SK-N-SH (cell line): ENCODE measurements around the gene B3GALT5. TPM values are rescaled to one million over a fixed set of nuclear protein-coding genes. Genes with fewer than 3 reads are reported as not detected.

Experiments used
- CTCF ChIA-PET: fragments of 300-600, 350-600 bp; formaldehyde crosslinking; extraction: SDS; loops from one replicate; lab custom pipeline; 2021; lab: Yijun Ruan, JAX
- POLR2A ChIA-PET: fragments of 350-600 bp; sonication (Branson Sonifier 250); formaldehyde crosslinking; extraction: SDS; loops from one replicate; lab custom pipeline; 2020; ENCODE audit warnings: antibody characterized with exemption, inconsistent platforms; lab: Yijun Ruan, JAX
- DNase-seq: peaks from one replicate; pipeline ENCODE4 v3.0.0; 2012
- H2AFZ ChIP-seq: fragments of 200-600 bp; sonication (generic); 2 replicates; pipeline ENCODE4 v1.8.1; 2016; ENCODE audit warnings: antibody characterized with exemption, mild to moderate bottlenecking, low read depth
- H3F3A ChIP-seq: fragments of 200-600 bp; sonication (generic); replicated peaks from 2 replicates; pipeline ENCODE3; 2016; ENCODE audit warnings: antibody characterized with exemption, mild to moderate bottlenecking; ENCODE audit not compliant: insufficient read depth
- H3K27ac ChIP-seq, 2 experiments: fragments of 200-500 bp in 1 of 2; fragments of 200-600 bp in 1 of 2; sonication (Bioruptor generic) in 1 of 2; sonication (generic), shearing (Covaris generic) in 1 of 2; 2 replicates each; pipeline versions ENCODE4 v1.5.1 to v1.6.1; 2014 to 2016; ENCODE audit warnings: low read depth in 2 of 2, inconsistent platforms in 1 of 2, low read length in 1 of 2, mild to moderate bottlenecking in 1 of 2, mixed read lengths in 1 of 2
- H3K27me3 ChIP-seq: fragments of 200-600 bp; sonication (generic), shearing (Covaris generic); 2 replicates; pipeline ENCODE4 v1.6.1; 2016; ENCODE audit warnings: mixed run types; ENCODE audit not compliant: insufficient read depth
- H3K36me3 ChIP-seq, 2 experiments: fragments of 200-500 bp in 1 of 2; fragments of 200-600 bp in 1 of 2; sonication (Bioruptor generic) in 1 of 2; sonication (generic) in 1 of 2; replicated peaks in 1 of 2; 2 replicates each; pipeline versions ENCODE3 to v1.5.1; 2014 to 2016; ENCODE audit warnings: low read length in 1 of 2, mild to moderate bottlenecking in 1 of 2; ENCODE audit not compliant: insufficient read depth in 2 of 2, control insufficient read depth in 1 of 2
- H3K4me1 ChIP-seq, 2 experiments: fragments of 200-500 bp in 1 of 2; fragments of 200-600 bp in 1 of 2; sonication (Bioruptor generic) in 1 of 2; sonication (generic), shearing (Covaris generic) in 1 of 2; 2 replicates each; pipeline versions ENCODE4 v1.5.1 to v1.6.1; 2014 to 2016; ENCODE audit warnings: low read depth in 1 of 2, low read length in 1 of 2, mixed run types in 1 of 2; ENCODE audit not compliant: insufficient read depth in 2 of 2, control insufficient read depth in 1 of 2
- H3K4me2 ChIP-seq: fragments of 200-600 bp; sonication (generic), shearing (Covaris generic); 2 replicates; pipeline ENCODE4 v1.6.1; 2017; ENCODE audit warnings: mixed run types
- H3K4me3 ChIP-seq, 2 experiments: fragments of 200-500 bp in 1 of 2; fragments of 200-600 bp in 1 of 2; sonication (Bioruptor generic) in 1 of 2; sonication (generic), shearing (Covaris generic) in 1 of 2; 2 replicates each; pipeline versions ENCODE4 v1.5.1 to v1.8.1; 2014 to 2016; ENCODE audit warnings: low read depth in 2 of 2, inconsistent platforms in 1 of 2, low read length in 1 of 2, mild to moderate bottlenecking in 1 of 2, mixed read lengths in 1 of 2, moderate library complexity in 1 of 2
- H3K79me2 ChIP-seq: fragments of 200-600 bp; sonication (generic); 2 replicates; pipeline ENCODE4 v1.8.1; 2017; ENCODE audit warnings: mild to moderate bottlenecking; ENCODE audit not compliant: insufficient read depth
- H3K9ac ChIP-seq: fragments of 200-600 bp; sonication (generic); 2 replicates; pipeline ENCODE4 v1.6.1; 2017; ENCODE audit warnings: mixed run types
- H3K9me2 ChIP-seq: fragments of 200-600 bp; sonication (generic); 2 replicates; pipeline ENCODE4 v1.6.1; 2017; ENCODE audit warnings: mixed run types
- H3K9me3 ChIP-seq: fragments of 200-600 bp; sonication (generic); 2 replicates; pipeline ENCODE4 v1.6.1; 2017; ENCODE audit warnings: mixed run types, mild to moderate bottlenecking, moderate library complexity
- H4K20me1 ChIP-seq: fragments of 200-600 bp; sonication (generic); 2 replicates; pipeline ENCODE4 v1.6.1; 2017; ENCODE audit warnings: mild to moderate bottlenecking, mixed run types; ENCODE audit not compliant: insufficient read depth
- CTCF ChIP-seq: fragments of 200-600 bp; sonication (generic); IDR thresholded peaks from 2 replicates; pipeline ENCODE4 v1.6.1; 2017; ENCODE audit warnings: antibody characterized with exemption, mild to moderate bottlenecking, moderate library complexity
- ELF1 ChIP-seq: IDR thresholded peaks from 2 replicates; pipeline ENCODE4 v1.4.0; 2012
- EZH2phosphoT487 ChIP-seq: fragments of 200-600 bp; sonication (generic); IDR thresholded peaks from 2 replicates; pipeline ENCODE4 v1.6.1; 2017; ENCODE audit warnings: low read depth, mixed run types, mild to moderate bottlenecking, antibody characterized with exemption, moderate library complexity, borderline replicate concordance
- FOSL2 ChIP-seq: IDR thresholded peaks from 2 replicates; pipeline ENCODE4 v1.4.0; 2012; ENCODE audit warnings: low read depth, mild to moderate bottlenecking, moderate library complexity, borderline replicate concordance
- FOXJ3 ChIP-seq: sonication (generic); formaldehyde crosslinking; IDR thresholded peaks from 2 replicates; pipeline ENCODE4 v1.5.1; 2020; ENCODE audit warnings: mild to moderate bottlenecking, missing genetic modification reagents
- GABPA ChIP-seq: IDR thresholded peaks from 2 replicates; pipeline ENCODE4 v1.4.0; 2012; ENCODE audit warnings: low read depth, mild to moderate bottlenecking
- IRF3 ChIP-seq: fragments of 150-350 bp; IDR thresholded peaks from 2 replicates; pipeline ENCODE4 v1.6.1; 2016; ENCODE audit warnings: mild to moderate bottlenecking, low read depth, low read length
- JUND ChIP-seq: IDR thresholded peaks from 2 replicates; pipeline ENCODE4 v1.4.0; 2012
- MEF2A ChIP-seq: IDR thresholded peaks from 2 replicates; pipeline ENCODE4 v1.4.0; 2012; ENCODE audit warnings: low read depth, borderline replicate concordance
- MXI1 ChIP-seq: IDR thresholded peaks from 2 replicates; pipeline ENCODE4 v1.6.1; 2012; ENCODE audit warnings: mild to moderate bottlenecking, low read depth, low read length, improper control_type of control experiment
- RAD21 ChIP-seq: IDR thresholded peaks from 2 replicates; pipeline ENCODE4 v1.6.1; 2012; ENCODE audit warnings: mild to moderate bottlenecking, low read length
- RCOR1 ChIP-seq: fragments of 150-350 bp; IDR thresholded peaks from 2 replicates; pipeline ENCODE4 v1.6.1; 2017; ENCODE audit warnings: antibody characterized with exemption, low read length
- RXRA ChIP-seq: IDR thresholded peaks from 2 replicates; pipeline ENCODE4 v1.4.0; 2012; ENCODE audit warnings: low read depth, mild to moderate bottlenecking, borderline replicate concordance
- SMC3 ChIP-seq: IDR thresholded peaks from 2 replicates; pipeline ENCODE4 v1.6.1; 2012; ENCODE audit warnings: low read depth, low read length, improper control_type of control experiment
- USF1 ChIP-seq: IDR thresholded peaks from 2 replicates; pipeline ENCODE4 v1.4.0; 2012; ENCODE audit warnings: low read depth, borderline replicate concordance
- USF2 ChIP-seq: fragments of 150-350 bp; IDR thresholded peaks from 2 replicates; pipeline ENCODE4 v1.6.1; 2017; ENCODE audit warnings: antibody characterized with exemption, low read length, low read depth, borderline replicate concordance
- YY1 ChIP-seq: IDR thresholded peaks from 2 replicates; pipeline ENCODE4 v1.4.0; 2012; ENCODE audit warnings: low read depth, mild to moderate bottlenecking
- ZBTB33 ChIP-seq: IDR thresholded peaks from 2 replicates; pipeline ENCODE4 v1.4.0; 2012; ENCODE audit warnings: low read depth, borderline replicate concordance
- WGBS: methylation state at CpG from one replicate; pipeline ENCODE4 v1.1.6; 2017; ENCODE audit warnings: low lambda C conversion rate; 5-methylcytosine and 5-hydroxymethylcytosine counted together
- polyA plus RNA-seq, 3 experiments: library from polyadenylated mRNA; depleted of rRNA; stranded (reverse); fragments of >200 nt; gene quantifications; 2 replicates each; pipeline ENCODE4 v1.2.3, GENCODE V29; 2012

The B3GALT5 gene
- polyA plus RNA-seq, 1 of the 3 experiments (the other 2 are of a cell fraction) = 0.35 TPM

- no peak overlapping the region for H3K9ac ChIP-seq
- TF ChIP-seq JUND = no peak
- no peak for TF ChIP-seq SMC3
- no peak for TF ChIP-seq FOSL2
- TF ChIP-seq YY1 = no peak
- TF ChIP-seq RAD21 = no peak
- no peak for TF ChIP-seq ELF1
- no peak for TF ChIP-seq MXI1
- no peak for TF ChIP-seq USF1
- TF ChIP-seq FOXJ3 (CRISPR knock-in tag) = no peak
- TF ChIP-seq RXRA = no peak
- TF ChIP-seq ZBTB33 = no peak
- no peak for TF ChIP-seq CTCF
- no peak for TF ChIP-seq MEF2A
- TF ChIP-seq EZH2phosphoT487 = no peak
- no peak for TF ChIP-seq RCOR1
- TF ChIP-seq USF2 = no peak
- no peak for TF ChIP-seq GABPA
- no peak for TF ChIP-seq IRF3
- TF ChIP-seq, all 33 proteins: peak for 0
- H3K9me2 ChIP-seq = no peaks in the 10 kb centered on the region
- no peaks in the 10 kb centered on the region for H3K9me3 ChIP-seq
- H3K79me2 ChIP-seq = no peaks in the 10 kb centered on the region
- CTCF ChIA-PET = no interaction called here
- no peak overlapping the region for H3K4me3 ChIP-seq
- peaks cover 7 to 9% of the 10 kb centered on the region in 2 experiments; a peak in 3 of 4 replicates for H3K4me1 ChIP-seq
- H3K4me2 ChIP-seq = no peak overlapping the region
- no peak for DNase-seq
- no peak overlapping the region for H2AFZ ChIP-seq
- H4K20me1 ChIP-seq = no peaks in the 10 kb centered on the region
- 61% methylated on average over 10 of the region's 11 CpGs for WGBS
- H3F3A ChIP-seq = no peaks in the 10 kb centered on the region
- no peaks in the 10 kb centered on the region for H3K27me3 ChIP-seq
- POLR2A ChIA-PET = no interaction called here
- no peaks in the 10 kb centered on the region for H3K36me3 ChIP-seq
- no peak overlapping the region for H3K27ac ChIP-seq
These were observed 42.8 kb downstream of the B3GALT5 start for GRCh38 chr21:39655589-39655988.
